GM18907 (cell line): ENCODE measurements around the gene POFUT1.
A peak's percentile ranks its signal among the peaks of the same experiment; 100 is the strongest.

Experiments used
- ATAC-seq: cut with Tn5 transposase; IDR thresholded peaks from one replicate; pipeline ENCODE4 v1.9.1; 2021; ENCODE audit warnings: mild to moderate bottlenecking, moderate library complexity; ENCODE audit not compliant: unreplicated experiment

POFUT1 gene

DNA sequence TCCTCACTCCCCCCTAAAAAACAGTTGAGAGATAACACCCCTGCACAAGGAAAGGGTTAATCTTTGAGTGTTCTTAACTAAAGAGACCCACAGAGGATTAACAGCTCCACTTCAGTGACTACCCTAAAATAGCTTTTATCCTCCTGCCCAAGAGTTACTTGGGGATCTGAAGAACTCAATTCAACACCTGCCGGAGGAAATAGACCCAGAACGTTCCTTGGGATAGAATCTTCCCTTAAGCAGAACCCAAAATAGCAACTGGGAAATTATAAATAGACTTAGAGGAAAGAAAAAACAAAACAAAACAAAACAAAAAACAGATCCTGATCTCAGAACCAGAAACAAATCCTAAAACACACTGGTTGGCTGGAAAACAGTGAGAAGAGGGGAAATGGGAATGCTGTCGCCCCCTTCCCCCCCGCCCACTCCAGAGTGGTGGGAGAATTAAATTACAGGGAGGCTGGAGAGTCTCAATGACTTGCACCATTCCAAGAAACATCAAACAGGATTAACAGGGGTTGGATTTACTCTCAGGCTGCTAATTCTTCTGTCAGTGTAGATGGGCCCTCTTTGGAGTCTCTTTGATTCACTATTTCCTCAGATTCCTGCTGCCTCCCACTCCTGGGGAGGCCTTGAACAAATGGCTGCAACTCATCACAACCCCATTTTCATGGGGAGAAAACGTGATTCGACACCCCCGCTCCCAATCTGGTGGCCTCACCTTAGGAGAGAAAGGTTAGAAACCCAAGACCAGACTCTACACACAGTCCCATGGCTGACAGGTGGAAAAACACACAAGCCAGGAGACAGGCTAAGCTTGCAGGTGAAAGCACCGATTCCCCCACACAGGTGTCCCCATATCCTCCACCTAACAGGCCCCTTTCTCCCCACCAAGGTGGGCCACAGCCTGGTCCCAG lies 1.6 kb upstream of the POFUT1 start:
- no peak for ATAC-seq

DNA sequence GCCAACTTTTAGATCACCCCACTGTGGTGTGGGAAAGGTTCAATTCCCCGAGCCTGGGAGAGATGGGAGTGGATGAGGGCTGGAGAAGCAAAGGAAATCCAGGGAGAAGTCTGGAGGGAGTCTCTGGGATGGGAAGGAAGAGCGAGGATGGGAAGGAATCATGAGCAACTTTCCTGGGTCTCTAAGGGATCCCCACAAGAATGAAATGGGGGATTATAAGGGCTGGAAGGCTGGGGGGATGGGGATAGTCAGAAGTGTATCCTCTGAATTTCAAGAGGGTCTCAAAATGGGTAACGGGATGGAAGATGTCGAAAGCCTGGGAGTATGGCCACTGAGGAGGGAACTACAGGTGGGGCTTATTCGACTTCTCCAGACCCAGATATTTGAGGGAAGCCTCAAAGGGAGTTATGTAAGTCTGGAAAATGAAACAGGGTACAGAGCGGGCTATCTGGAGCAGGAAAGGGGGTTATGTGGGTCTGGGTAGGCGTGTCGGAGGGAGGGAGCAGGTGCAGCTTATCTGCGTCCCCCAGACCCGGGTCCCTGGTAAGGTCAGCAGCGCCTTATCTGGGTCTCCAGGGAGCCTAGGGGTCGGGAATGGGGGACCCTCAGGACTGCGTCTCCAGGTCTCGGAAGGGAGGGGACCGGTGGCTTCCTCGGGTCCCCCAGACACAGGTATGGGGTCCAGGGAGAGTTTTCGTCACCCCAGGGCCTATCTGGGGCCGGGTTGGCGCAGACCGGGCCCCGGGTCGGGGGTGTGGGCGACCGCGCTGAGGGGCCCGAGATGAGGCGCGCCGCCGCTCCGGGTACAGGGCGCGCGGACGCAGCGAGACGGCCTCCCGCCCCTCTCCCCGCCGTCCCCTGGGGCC lies 687 bp upstream of the POFUT1 start:
- ATAC-seq, result peak; percentile 35

DNA sequence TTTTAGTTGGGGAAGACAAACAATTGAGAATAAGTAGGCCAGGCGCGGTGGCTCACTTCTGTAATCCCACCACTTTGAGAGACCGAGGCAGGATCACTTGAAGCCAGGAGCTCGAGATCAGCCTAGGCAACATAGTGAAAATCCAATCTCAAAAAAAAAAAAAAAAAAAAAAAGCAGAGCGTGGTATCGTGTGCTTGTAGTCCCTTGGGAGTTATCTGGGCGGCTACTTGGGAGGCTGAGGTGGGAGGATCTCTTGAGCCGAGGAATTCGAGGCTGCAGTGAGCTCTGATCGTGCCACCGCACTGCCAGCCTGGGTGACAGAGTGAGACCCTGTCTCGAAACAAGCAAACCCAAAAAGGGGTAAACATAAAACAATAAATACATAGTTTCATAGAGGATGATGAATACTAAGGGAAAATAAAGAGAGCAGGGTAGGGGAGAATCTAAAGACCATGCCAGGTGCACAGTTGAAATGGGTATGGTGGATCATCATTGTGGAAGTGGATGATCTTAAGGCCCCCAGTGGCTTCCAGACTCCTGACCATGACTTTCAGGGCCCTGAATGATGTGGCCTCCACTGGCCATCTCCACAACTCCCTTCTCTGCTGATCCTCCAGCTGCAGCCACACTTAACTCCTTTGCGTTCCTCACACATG lies 947 bp downstream of the POFUT1 start:
- no peak for ATAC-seq

DNA sequence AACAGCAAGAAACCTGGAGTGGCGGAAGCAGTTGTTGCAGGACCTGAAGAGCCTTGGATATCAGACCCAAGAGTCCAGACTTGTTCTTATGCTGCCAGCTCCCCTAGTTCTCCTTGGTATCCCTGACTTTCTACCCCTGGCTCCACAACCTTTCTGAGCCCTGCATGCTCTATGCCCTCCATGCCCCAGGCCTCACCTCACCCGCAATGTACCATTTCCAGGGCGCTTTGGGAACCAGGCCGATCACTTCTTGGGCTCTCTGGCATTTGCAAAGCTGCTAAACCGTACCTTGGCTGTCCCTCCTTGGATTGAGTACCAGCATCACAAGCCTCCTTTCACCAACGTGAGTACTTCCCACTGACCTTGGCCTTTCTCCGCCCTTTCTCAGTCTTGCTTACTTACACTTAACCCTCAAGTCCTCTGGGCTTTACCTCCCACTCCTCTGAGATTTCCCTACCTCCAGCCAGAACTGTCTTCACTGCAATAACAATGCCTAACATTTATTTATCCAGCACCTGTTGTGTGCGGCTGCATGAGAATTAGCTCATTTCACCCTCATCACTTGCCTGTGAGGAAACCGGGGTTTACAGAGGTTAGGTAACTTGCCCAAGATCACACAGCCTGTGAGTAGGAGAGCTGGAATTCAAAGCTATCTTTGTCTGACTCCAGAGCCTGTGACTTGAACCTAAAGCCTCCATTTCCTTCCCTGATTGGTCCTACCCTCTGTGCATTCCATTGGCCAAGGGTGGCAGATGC lies 2.3 kb downstream of the POFUT1 start:
- ATAC-seq, result no peak

DNA sequence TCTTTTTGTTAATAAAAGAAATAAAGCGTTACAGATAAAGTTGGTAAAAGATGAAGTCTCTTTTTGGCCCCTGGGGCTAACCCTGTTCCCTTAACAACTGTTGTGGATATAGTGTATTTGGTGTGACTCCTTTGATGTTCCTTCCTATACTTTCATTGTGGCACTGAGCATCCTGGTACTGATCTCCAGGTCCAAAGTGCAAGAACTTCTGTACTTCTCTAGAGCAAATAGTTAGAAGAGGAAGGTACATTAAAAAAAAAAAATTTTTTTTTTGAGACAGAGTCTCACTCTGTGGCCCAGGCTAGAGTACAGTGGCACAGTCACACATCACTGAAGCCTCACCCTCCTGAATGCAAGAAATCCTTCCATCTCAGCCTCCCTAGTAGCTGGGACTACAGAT lies 6.2 kb downstream of the POFUT1 start:
- no peak for ATAC-seq

DNA sequence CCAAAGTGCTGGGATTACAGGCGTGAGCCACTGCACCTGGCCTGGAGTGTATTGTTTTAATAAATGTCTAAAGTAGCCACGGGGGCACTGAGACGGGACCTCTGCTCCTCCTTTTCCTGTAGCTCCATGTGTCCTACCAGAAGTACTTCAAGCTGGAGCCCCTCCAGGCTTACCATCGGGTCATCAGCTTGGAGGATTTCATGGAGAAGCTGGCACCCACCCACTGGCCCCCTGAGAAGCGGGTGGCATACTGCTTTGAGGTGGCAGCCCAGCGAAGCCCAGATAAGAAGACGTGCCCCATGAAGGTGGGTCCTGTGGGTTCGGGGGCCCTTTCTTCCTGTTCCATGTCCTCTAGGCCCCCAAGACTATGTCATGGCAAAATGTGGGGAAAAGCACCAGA lies 7.5 kb downstream of the POFUT1 start:
- ATAC-seq, result no peak

DNA sequence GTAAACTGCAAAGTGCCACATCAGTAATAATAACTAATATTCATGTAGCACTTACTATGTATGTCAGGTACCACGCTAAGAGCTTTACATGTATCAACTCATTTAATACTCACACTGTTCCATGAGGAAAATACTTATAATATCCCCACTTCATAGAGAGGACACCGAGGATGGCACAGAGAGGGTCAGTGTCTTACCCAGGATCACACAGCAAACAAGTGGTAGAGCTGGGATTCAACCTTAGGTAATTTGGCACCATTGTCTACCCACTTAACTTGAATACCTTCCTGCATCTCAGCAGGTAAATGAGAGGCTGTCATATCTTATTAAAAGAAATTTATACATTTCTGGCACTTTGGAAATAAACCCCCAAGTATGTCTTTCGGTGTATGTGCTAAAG lies 8.0 kb downstream of the POFUT1 start:
- ATAC-seq, result no peak

DNA sequence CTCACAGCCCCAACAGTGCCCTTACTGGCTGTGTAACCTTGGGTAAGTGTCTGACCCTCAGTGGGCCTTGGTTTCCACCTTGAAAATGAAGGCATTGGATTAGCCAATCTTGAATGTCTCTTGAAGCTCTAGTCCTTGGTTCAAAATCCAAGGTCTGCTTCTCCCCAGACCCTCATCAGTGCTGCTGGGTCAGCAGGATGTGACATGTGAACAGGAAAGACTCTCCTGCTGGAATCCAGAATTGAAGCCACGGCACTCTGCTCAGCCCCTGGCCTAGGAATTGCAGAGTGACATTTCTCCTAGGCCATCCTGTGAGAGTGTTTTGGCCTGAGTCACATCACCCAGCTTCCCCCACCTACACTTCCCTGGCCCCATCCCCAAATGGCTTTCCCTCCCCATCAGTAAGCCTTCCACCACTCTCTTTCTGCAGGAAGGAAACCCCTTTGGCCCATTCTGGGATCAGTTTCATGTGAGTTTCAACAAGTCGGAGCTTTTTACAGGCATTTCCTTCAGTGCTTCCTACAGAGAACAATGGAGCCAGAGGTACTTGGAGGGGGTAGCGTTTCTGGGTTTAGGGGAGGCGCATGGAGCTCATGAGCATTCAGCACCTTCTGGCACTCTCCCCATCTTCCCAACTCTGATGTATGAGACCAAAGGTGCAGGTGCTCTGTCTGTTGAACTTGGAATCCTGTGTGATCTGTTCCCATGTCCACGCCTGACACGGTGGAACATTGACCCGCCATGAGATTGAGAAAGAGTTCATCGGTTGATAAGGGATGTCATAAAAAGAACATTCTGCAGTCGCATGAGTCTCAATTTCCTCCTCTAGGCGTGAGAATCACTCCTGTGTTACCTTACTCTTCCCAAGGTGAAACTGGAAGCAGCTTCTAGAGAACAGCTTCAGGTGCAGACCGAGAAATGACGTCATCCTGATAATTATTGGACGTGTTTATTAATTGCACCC lies 8.8 kb downstream of the POFUT1 start:
- no peak for ATAC-seq

DNA sequence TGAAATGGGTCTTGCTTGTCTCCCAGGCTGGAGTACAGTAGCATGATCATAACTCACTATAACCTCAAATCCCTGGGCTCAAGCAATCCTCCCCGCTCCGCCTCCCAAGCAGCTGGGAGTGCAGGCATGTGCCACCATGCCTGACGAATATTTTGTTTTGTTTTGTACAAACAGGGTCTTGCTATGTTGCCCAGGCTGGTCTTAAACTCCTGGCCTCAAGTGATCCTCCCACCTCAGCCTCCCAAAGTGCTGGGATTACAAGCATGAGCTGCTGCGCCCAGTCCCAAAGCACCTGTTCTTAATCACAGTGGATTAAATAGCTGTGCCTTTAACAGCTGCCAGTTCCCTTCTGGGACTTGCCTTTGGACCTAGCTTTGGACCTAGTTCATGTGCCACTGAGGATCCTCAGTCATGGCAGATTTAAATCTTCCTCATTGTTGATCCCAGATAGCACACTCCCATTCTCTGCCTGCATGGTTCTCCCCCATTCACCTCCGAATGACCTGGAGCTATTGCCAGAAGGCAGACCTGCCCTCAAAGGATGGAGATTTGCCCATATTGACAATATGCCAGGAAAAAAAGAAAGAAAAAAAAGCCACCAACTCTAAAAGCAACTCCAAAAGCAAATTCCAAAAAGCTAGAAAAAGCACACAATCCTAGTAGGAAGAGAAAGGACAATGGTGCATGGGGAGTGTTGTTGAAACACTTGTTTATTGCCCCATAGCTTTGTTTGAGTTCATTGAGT lies 10.6 kb downstream of the POFUT1 start:
- no peak for ATAC-seq

DNA sequence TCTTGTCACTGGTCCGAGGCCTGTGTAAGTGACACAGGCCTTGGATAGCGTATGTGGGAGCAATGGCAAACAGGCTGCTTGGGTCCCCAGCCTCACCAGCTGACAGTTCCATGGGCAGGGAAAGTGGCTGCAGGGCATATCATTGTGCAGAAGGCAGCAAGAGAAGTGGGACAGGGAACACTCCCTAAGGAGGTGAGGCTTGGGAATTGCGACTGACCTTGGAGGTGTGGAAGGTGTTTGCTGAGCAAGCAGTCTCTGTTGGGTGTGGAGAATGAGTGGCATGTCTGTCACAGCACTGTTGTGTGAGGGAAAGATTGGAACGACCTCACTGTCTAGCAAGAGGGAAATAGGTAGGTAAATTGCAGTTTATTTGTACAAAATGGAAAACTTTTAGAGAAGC lies 16.8 kb downstream of the POFUT1 start:
- no peak for ATAC-seq

DNA sequence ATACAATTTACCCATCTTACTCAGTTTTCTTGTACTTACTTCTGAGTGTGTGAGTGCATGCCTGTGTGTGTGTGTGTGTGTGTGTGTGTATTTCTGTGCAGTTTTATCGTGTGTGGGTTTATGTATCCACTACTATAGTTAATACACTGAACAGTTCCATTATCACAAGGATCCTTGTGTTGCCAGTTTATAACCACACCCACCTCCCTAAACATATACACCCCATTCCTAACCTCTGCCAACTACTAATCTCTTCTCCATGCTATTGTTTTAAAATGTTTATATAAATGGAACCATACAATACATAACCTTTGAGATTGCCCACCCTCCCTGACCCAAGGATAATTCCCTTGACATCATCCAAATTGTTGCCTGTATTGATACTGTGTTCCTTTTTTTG lies 18.7 kb downstream of the POFUT1 start:
- no peak for ATAC-seq

DNA sequence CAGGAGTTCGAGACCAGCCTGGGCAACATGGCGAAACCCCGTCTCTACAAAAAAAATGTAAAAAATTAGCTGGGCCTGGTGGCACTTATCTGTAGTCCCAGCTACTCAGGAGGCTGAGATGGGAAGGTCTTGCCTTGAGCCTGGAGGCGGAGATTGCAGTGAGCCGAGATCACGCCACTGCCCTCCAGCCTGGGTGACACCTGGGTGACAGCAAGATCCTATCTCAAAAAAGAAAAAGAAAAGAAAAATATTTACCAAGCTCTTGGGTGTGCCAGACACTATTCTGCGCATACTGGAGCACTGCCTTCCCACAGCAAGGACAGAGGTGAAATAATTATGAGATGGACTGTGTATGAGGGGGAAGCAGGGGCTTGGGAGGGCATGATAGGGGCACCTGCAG lies 19.6 kb downstream of the POFUT1 start:
- ATAC-seq, result no peak

DNA sequence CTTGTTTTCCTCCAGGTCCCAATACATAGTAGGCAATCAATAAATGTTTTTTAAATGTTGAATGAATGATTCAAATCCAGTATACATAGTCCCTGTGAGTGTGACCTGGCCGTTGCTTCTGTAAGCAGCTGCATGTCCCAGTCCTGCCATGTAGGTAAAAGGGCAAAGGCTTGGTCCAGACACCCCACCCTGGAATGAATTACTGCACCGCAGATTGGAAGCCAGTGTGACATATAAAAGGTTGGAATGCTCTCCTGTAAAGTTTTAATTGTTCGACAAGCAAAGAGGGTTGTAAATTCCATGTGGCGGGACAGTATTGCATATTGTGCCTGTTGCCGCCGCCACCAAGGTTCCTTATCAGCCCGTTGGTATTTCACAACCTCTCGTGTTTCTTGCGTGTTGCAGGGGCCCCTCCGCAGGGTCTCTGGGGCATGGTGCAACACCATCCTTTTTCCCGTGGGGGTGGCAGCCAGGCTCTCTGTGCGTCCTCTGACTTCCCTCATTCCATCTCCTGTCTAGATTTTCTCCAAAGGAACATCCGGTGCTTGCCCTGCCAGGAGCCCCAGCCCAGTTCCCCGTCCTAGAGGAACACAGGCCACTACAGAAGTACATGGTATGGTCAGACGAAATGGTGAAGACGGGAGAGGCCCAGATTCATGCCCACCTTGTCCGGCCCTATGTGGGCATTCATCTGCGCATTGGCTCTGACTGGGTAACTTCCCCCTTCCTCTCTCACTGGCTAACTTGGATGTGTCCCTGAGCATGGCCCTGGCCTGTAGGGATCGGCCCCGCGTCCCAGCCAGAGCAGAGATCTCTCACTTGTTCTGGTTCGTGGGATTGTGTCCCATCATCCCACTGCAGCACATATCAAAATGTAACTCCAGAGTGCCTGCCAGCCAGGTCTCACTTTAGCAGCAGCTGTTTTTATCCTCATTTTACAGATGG lies 20.3 kb downstream of the POFUT1 start:
- ATAC-seq, result no peak

DNA sequence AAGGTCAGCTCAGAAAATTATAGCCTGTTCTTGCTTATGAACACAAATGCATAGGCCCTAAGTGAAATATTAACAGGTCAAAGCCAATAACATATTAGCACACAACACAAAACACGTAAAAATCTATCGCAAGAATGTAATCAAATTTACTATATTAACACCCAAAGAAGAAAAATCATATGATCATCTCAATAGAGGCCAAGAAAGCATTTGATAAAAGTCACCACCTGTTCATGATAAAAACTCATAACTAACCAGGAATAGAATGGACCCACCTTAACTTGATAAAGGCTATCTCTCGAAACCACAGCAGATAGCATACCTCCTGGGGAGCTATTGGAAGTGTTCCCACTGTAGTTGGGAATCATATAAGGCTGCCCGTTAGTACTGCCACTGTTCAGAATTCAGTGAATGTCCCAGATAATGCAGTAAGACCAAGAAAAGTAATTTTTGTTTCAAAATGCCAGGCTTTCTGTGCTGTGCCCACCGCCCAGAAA lies 21.6 kb downstream of the POFUT1 start:
- no peak for ATAC-seq

DNA sequence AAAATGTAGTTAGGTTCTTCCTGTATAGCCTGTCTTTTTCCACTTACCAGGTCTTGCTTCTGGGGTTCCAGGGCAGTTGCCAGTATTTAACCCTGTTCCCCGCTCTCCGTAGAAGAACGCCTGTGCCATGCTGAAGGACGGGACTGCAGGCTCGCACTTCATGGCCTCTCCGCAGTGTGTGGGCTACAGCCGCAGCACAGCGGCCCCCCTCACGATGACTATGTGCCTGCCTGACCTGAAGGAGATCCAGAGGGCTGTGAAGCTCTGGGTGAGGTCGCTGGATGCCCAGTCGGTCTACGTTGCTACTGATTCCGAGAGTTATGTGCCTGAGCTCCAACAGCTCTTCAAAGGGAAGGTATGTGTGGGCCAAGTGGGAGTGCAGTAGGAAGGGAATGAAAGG lies 23.0 kb downstream of the POFUT1 start:
- no peak for ATAC-seq

DNA sequence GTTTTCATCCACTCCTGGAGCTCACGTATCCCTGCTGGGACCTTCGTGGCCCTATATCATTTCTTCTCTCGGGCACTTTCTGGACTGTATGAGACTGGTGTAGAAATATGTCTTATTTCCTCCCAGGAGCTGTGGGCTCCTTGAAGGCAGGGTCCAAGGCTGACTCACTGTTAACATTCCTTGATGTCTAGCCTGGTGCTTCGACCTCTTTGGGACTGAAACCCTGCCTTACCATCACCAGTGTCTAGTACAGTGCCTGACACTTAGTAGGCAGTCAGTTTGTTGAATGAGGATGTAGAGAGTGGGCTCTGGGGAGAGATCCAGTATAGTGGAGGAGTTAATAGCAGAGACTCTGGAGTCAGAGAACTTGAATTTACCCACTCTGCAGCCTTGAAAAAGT lies 23.6 kb downstream of the POFUT1 start:
- no peak for ATAC-seq

DNA sequence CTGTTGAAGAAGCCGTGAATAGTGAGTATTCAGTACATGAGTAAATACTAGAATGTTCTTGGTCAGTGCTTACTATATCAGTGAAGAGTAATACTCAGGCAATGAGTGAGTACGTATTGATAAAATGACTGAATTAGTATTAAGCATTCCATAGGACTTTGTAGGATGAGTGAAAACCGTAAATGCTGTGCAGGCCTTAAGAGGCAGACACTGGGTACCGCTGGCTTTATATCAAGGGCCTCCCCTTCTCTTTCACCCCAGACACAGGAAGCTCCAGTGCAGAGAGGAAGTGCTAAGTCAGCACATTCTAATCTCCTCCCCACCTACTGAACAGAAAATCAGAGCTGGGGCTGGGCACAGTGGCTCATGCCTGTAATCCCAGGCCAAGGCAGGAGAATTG lies 24.2 kb downstream of the POFUT1 start:
- ATAC-seq, result no peak
